ENCODE measurements around the gene SLC38A7.
"Not testable (repeated sequence)": the region's sequence is repeated elsewhere in the genome, so short reads cannot be mapped to it uniquely, and the experiment has no call there.

The SLC38A7 gene

GRCh38 chr16:58678269-58678668 lies 6.3 kb downstream of the SLC38A7 start:
- no peak for DNase-seq

GRCh38 chr16:58670946-58671583 lies 13.5 kb downstream of the SLC38A7 start:
- no peak for DNase-seq

- DNase-seq = no peak
Observed at GRCh38 chr16:58670177-58670576, 14.4 kb downstream of the SLC38A7 start.

- DNase-seq = no peak
Observed at GRCh38 chr16:58665200-58665599, 19.4 kb downstream of the SLC38A7 start.

- peak; percentile 83 for DNase-seq
Observed at GRCh38 chr16:58661199-58661830, 23.3 kb downstream of the SLC38A7 start.

- DNase-seq = not testable (repeated sequence)
Observed at GRCh38 chr16:58659911-58660310, 24.7 kb downstream of the SLC38A7 start.

- peak; percentile 52 for DNase-seq
Observed at GRCh38 chr16:58658796-58659211, 25.8 kb downstream of the SLC38A7 start.

- no peak for DNase-seq
Observed at GRCh38 chr16:58656899-58657298, 27.7 kb downstream of the SLC38A7 start.

GRCh38 chr16:58655215-58655596 lies 29.4 kb downstream of the SLC38A7 start:
- no peak for DNase-seq

GRCh38 chr16:58654560-58655214 lies 29.9 kb downstream of the SLC38A7 start:
- no peak for DNase-seq

- no peak for DNase-seq
Observed at GRCh38 chr16:58652741-58653140, 31.8 kb downstream of the SLC38A7 start.

- no peak for DNase-seq
Observed at GRCh38 chr16:58651965-58652348, 32.6 kb downstream of the SLC38A7 start.

GRCh38 chr16:58649707-58650106 lies 34.9 kb downstream of the SLC38A7 start:
- DNase-seq = no peak

GRCh38 chr16:58647107-58647506 lies 37.5 kb downstream of the SLC38A7 start:
- no peak for DNase-seq

GRCh38 chr16:58644765-58645487 lies 39.6 kb downstream of the SLC38A7 start:
- no peak for DNase-seq

GRCh38 chr16:58644108-58644507 lies 40.5 kb downstream of the SLC38A7 start:
- no peak for DNase-seq

- DNase-seq = no peak
Observed at GRCh38 chr16:58640949-58641348, 43.6 kb downstream of the SLC38A7 start.

- no peak for DNase-seq
Observed at GRCh38 chr16:58639836-58640235, 44.7 kb downstream of the SLC38A7 start.

- DNase-seq = no peak
Observed at GRCh38 chr16:58639230-58639629, 45.3 kb downstream of the SLC38A7 start.

- no peak for DNase-seq
Observed at GRCh38 chr16:58638148-58639036, 46.2 kb downstream of the SLC38A7 start.

- DNase-seq = not testable (repeated sequence)
Observed at GRCh38 chr16:58637021-58637420, 47.5 kb downstream of the SLC38A7 start.

GRCh38 chr16:58636466-58636865 lies 48.1 kb downstream of the SLC38A7 start:
- no peak for DNase-seq

GRCh38 chr16:58635502-58635901 lies 49.1 kb downstream of the SLC38A7 start:
- no peak for DNase-seq

Data from hematopoietic multipotent progenitor cell treated with erythropoietin and hydrocortisone succinate and interleukin-3 and kit ligand, for 8 days (in vitro differentiated cells).